GM10266 (cell line): Measurements from ENCODE around the gene SRGAP1.

ENCODE experiments used
- DNase-seq: peaks from one replicate; pipeline ENCODE4 v3.0.0; 2012; ENCODE audit errors: extremely low spot score
- CTCF ChIP-seq: IDR thresholded peaks from 2 replicates; pipeline ENCODE4 v1.5.1; 2012; ENCODE audit warnings: mild to moderate bottlenecking, low read depth; ENCODE audit not compliant: control insufficient read depth, insufficient read depth; ENCODE audit errors: missing control alignments

SRGAP1 gene

GRCh38 chr12:63844391-63845341 is at the start of gene SRGAP1:
SRGAP1 (plus strand) TSS chr12:63844700; CDS start chr12:63844817, 117 bp downstream.
- no peak for TF ChIP-seq CTCF
- peak; percentile 28 for DNase-seq

- DNase-seq: no peak
Observed at GRCh38 chr12:63795032-63795687, 49.3 kb upstream of the SRGAP1 start.

GRCh38 chr12:63795944-63796343 is 48.6 kb upstream of the SRGAP1 start:
- DNase-seq: no peak
- TF ChIP-seq CTCF: no peak

More at GRCh38 chr12:63795032-63795687, 49.3 kb upstream of the SRGAP1 start:
- no peak for TF ChIP-seq CTCF

GRCh38 chr12:63802012-63802608 is 42.4 kb upstream of the SRGAP1 start:
- DNase-seq: no peak
- peak; percentile 35 for TF ChIP-seq CTCF

GRCh38 chr12:63804746-63805145 is 39.8 kb upstream of the SRGAP1 start:
- no peak for TF ChIP-seq CTCF
- DNase-seq: no peak

- TF ChIP-seq CTCF: no peak
- no peak for DNase-seq
Observed at GRCh38 chr12:63805704-63806672, 38.5 kb upstream of the SRGAP1 start.
